Lower lobe of right lung (tissue), 2 donors: ENCODE results near the gene TOB1. TPM values are rescaled to one million over a fixed set of nuclear protein-coding genes. Genes with fewer than 3 reads are reported as not detected.
"Not testable (repeated sequence)": the region's sequence is repeated elsewhere in the genome, so short reads cannot be mapped to it uniquely, and the experiment has no call there.

Experiments
- ATAC-seq, 2 donors: fragments of 200-7000 bp; cut with Tn5 transposase; one replicate each; pipeline ENCODE4 v1.9.1; 2020 to 2022; ENCODE audit warnings: mild to moderate bottlenecking in 2 of 2, moderate library complexity in 2 of 2
- DNase-seq: peaks from one replicate; pipeline ENCODE4 v3.0.0-alpha.2; 2020
- H3K27ac ChIP-seq: fragments of 200-600 bp; one replicate; pipeline ENCODE4 v1.8.0; 2022
- H3K27me3 ChIP-seq: fragments of 200-600 bp; one replicate; pipeline ENCODE4 v1.8.0; 2022; ENCODE audit warnings: low read depth
- H3K36me3 ChIP-seq: fragments of 200-600 bp; one replicate; pipeline ENCODE4 v1.8.0; 2022; ENCODE audit warnings: mild to moderate bottlenecking
- H3K4me1 ChIP-seq: fragments of 200-600 bp; one replicate; pipeline ENCODE4 v1.8.0; 2022
- H3K4me3 ChIP-seq: fragments of 200-600 bp; one replicate; pipeline ENCODE4 v1.8.0; 2022; ENCODE audit warnings: mild to moderate bottlenecking
- H3K9me3 ChIP-seq: fragments of 200-600 bp; one replicate; pipeline ENCODE4 v1.8.0; 2022
- intact Hi-C: fragments of 100-400 bp; cut with DNase I; formaldehyde crosslinking; loops from one replicate; pipeline ENCODE4 v1.11.0; 2022
- total RNA-seq: library from RNA; stranded (reverse); fragmentation: NEBNext Ultra II Directional; extraction: Animal tissue kit (Norgen Biotek cat#: 25700); gene quantifications from one replicate; pipeline ENCODE4 v1.2.1, GENCODE V29; 2021
- TF ChIP-seq, protein P1 (sequence below): fragments of 200-600 bp; IDR thresholded peaks from one replicate; pipeline ENCODE4 v1.8.0; 2022; ENCODE audit warnings: antibody characterized with exemption, mild to moderate bottlenecking
- donor health status: DM: no; HTN: yes; CAD: no; lungs with severe emphysema.

Gene TOB1
- total RNA-seq, 1 donor from 2014 or later = 72.9 TPM

DNA sequence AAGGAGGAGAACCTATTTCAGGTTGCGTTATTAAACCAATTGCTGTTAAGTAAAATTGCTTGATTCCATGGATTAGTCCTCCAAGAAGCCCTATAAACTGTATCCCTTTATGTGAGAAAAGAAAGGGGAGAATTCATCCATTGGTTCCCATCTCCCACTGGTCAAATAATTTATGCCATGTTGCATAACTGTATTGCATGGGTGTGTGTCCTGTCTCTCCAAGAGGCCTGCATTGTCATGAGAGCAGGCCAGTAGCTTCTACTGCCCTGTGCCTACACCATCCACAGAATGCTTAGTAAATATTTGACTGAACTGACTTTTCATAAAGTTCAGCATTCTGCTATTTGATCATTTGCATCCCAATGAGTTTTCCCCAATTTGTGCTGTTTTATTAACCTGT is 11.7 kb upstream of the TOB1 start:
- H3K4me3 ChIP-seq = no peak overlapping the region
- intact Hi-C loops = no loop called here
- H3K9me3 ChIP-seq = peaks cover 4% of the 10 kb centered on the region
- no peak overlapping the region for H3K27ac ChIP-seq
- peaks cover 2% of the 10 kb centered on the region for H3K4me1 ChIP-seq
- no peak for ATAC-seq
- TF ChIP-seq, protein P1, sequence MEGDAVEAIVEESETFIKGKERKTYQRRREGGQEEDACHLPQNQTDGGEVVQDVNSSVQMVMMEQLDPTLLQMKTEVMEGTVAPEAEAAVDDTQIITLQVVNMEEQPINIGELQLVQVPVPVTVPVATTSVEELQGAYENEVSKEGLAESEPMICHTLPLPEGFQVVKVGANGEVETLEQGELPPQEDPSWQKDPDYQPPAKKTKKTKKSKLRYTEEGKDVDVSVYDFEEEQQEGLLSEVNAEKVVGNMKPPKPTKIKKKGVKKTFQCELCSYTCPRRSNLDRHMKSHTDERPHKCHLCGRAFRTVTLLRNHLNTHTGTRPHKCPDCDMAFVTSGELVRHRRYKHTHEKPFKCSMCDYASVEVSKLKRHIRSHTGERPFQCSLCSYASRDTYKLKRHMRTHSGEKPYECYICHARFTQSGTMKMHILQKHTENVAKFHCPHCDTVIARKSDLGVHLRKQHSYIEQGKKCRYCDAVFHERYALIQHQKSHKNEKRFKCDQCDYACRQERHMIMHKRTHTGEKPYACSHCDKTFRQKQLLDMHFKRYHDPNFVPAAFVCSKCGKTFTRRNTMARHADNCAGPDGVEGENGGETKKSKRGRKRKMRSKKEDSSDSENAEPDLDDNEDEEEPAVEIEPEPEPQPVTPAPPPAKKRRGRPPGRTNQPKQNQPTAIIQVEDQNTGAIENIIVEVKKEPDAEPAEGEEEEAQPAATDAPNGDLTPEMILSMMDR = no peak
- H3K36me3 ChIP-seq = no peaks in the 10 kb centered on the region
- no peaks in the 10 kb centered on the region for H3K27me3 ChIP-seq
- DNase-seq = no peak

DNA sequence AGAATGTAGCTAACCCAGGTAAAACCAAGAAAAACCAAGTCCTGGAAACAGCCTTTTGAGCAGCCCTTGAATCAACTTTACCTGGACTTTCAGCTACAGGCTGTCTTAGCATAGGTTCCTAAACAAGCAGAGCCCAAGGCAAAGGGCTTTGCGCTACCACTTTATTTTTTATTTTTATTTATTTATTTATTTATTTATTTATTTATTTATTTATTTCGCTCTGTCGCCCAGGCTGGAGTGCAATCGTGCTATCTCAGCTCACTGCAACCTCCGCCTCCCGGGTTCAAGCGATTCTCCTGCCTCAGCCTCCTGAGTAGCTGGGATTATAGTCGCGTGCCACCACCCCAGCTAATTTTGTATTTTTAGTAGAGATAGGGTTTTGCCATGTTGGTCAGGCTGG is 10.9 kb upstream of the TOB1 start:
- DNase-seq, ATAC-seq, H3K9me3 ChIP-seq, H3K36me3 ChIP-seq, H3K4me3 ChIP-seq, H3K4me1 ChIP-seq, intact Hi-C loops, H3K27ac ChIP-seq, H3K27me3 ChIP-seq: not testable (repeated sequence)

DNA sequence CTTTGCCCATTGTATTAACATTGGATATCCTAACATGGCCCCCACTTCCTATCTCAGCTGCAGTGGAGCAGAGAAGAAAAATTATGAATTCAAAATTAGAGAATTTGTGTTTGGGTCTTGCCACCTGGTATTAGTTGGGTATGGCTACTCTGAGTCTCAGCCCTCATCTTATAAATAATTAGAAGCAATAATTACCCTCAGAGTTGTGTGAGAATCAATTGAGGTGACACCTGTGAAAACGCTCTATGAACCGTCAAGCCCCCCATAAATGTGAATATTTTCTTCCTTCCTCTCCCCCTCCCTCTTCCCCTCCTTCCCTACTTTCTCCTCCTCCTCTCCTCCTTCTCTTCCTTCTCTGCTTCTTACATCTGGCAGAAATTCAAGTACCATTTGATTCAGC is 8.9 kb upstream of the TOB1 start:
- no peak for ATAC-seq
- H3K27ac ChIP-seq = no peak overlapping the region
- DNase-seq = no peak
- H3K4me1 ChIP-seq = peaks cover 18% of the 10 kb centered on the region
- TF ChIP-seq, protein P1 = no peak
- peaks cover 3% of the 10 kb centered on the region for H3K9me3 ChIP-seq
- no peak overlapping the region for H3K4me3 ChIP-seq
- no peaks in the 10 kb centered on the region for H3K36me3 ChIP-seq
- intact Hi-C loops = no loop called here
- no peaks in the 10 kb centered on the region for H3K27me3 ChIP-seq

DNA sequence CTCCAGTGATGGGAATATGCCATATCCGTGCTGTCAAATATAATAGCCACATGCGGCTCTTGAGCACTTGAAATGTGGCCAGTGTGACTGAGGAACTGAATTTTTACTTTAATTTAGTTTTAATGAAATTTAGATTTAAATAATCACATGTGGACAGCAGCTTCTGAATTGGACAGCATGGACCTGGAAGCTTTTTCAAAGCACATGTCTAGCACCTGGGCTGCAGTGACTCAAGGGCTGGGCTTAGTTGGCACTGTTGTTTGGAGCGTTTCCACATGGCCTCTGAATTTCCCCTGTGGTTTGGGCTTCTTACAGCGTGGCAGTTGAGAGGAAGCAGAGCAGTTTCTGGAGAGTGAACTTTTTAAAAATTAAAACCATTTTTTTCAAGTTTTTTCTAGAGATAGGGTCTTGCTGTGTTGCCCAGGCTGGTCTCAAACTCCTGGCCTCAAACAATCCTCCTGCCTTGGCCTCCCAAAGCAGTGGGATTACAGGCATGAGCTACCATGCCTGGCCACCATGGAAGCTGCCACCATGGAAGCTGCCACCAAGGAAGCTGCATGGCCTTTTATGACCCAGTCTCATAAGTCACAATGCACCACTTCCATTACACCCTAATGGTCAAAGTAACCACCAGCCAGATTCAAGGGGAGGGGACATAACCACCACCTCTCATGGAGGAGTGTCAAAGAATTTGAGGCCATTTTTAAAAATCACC is 6.7 kb upstream of the TOB1 start:
- H3K4me1 ChIP-seq = peaks cover 29% of the 10 kb centered on the region
- no peaks in the 10 kb centered on the region for H3K27me3 ChIP-seq
- intact Hi-C loops = no loop called here
- H3K27ac ChIP-seq = no peak overlapping the region
- no peaks in the 10 kb centered on the region for H3K9me3 ChIP-seq
- no peak for DNase-seq
- TF ChIP-seq, protein P1 = no peak
- ATAC-seq = no peak
- H3K4me3 ChIP-seq = no peak overlapping the region
- no peaks in the 10 kb centered on the region for H3K36me3 ChIP-seq

DNA sequence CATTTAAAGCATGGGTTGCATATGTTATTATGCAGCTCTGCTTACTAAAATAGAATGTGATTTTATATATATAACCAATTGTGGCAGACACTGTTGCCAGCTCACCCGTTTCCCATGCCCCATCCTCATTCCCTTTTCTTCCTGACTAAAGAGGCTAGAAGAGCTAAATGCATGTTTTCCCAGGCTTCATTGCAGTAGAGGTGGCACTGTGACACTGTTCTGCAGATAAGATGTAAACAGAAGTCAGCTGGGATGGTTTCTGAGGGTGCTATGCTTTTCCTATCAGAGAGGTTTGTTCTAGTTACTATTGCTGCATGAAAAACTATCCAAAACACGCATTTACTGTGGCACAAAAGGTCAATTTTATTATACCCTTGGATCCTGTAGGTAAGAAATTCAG is 5.7 kb upstream of the TOB1 start:
- no peaks in the 10 kb centered on the region for H3K36me3 ChIP-seq
- no peaks in the 10 kb centered on the region for H3K9me3 ChIP-seq
- H3K27me3 ChIP-seq = no peaks in the 10 kb centered on the region
- H3K4me1 ChIP-seq = peaks cover 29% of the 10 kb centered on the region
- intact Hi-C loops = no loop called here
- DNase-seq (no peak), ATAC-seq (no peak)
- H3K27ac ChIP-seq = no peak overlapping the region
- no peak overlapping the region for H3K4me3 ChIP-seq
- TF ChIP-seq, protein P1 = no peak

DNA sequence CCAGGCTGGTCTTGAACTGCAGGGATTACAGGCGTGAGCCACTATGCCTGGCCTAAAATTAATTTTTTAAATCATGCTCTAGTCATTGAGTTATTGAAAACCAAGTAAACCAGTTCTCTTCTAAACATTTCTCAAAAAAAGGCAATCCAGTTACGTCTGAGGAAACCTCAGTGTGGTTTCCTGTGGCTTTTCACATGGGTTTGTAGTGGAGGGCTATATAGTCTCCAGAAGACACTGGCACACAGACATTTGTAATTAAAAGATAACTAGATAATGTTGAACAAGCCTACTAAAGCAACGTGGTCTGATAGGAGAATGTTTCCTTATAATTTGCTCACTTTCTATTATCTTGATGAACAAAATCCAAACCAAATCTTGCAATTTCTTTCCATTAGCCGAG is 5.2 kb upstream of the TOB1 start:
- TF ChIP-seq, protein P1 = no peak
- H3K9me3 ChIP-seq = no peaks in the 10 kb centered on the region
- ATAC-seq (no peak), DNase-seq (no peak)
- no peaks in the 10 kb centered on the region for H3K36me3 ChIP-seq
- no peak overlapping the region for H3K4me3 ChIP-seq
- peaks cover 29% of the 10 kb centered on the region for H3K4me1 ChIP-seq
- no peak overlapping the region for H3K27ac ChIP-seq
- H3K27me3 ChIP-seq = no peaks in the 10 kb centered on the region
- intact Hi-C loops = no loop called here
